Hepatocyte (in vitro differentiated cells): ENCODE measurements around the gene DENND1A. TPM values are rescaled to one million over a fixed set of nuclear protein-coding genes. Genes with fewer than 3 reads are reported as not detected.

Experiments
- DNase-seq: peaks from one replicate; pipeline ENCODE4 v3.0.0-alpha.2; 2016; ENCODE audit warnings: low spot score
- H2AFZ ChIP-seq: fragments of 200-600 bp; sonication (generic); 2 replicates; pipeline ENCODE4 v1.6.0; 2016; ENCODE audit warnings: antibody characterized with exemption, mild to moderate bottlenecking
- H3K27ac ChIP-seq: fragments of 200-600 bp; sonication (generic); 2 replicates; pipeline ENCODE4 v1.5.1; 2016; ENCODE audit warnings: mild to moderate bottlenecking
- H3K27me3 ChIP-seq: fragments of 200-600 bp; sonication (generic); 2 replicates; pipeline ENCODE4 v1.6.1; 2016
- H3K36me3 ChIP-seq: fragments of 200-600 bp; sonication (generic); replicated peaks from 2 replicates; pipeline ENCODE4 v1.5.1; 2016; ENCODE audit warnings: low read depth; ENCODE audit not compliant: insufficient read depth
- H3K4me1 ChIP-seq: fragments of 200-600 bp; sonication (generic); 2 replicates; pipeline ENCODE4 v1.5.1; 2016; ENCODE audit warnings: mild to moderate bottlenecking, moderate library complexity; ENCODE audit not compliant: insufficient read depth
- H3K4me2 ChIP-seq: fragments of 200-600 bp; sonication (generic); 2 replicates; pipeline ENCODE4 v1.6.0; 2016
- H3K4me3 ChIP-seq: fragments of 200-600 bp; sonication (generic); 2 replicates; pipeline ENCODE4 v1.5.1; 2016; ENCODE audit warnings: mild to moderate bottlenecking
- H3K79me2 ChIP-seq: fragments of 200-600 bp; sonication (generic); 2 replicates; pipeline ENCODE4 v1.6.0; 2017; ENCODE audit warnings: mild to moderate bottlenecking
- H3K9me2 ChIP-seq: fragments of 200-600 bp; sonication (generic); replicated peaks from 2 replicates; pipeline ENCODE4 v1.6.0; 2017; ENCODE audit warnings: mild to moderate bottlenecking; ENCODE audit not compliant: insufficient read depth
- H3K9me3 ChIP-seq: fragments of 200-600 bp; sonication (generic); 2 replicates; pipeline ENCODE4 v1.5.1; 2016; ENCODE audit warnings: low read depth, mild to moderate bottlenecking
- H4K20me1 ChIP-seq: fragments of 200-600 bp; sonication (generic); 2 replicates; pipeline ENCODE4 v1.6.0; 2016; ENCODE audit warnings: mild to moderate bottlenecking; ENCODE audit not compliant: insufficient read depth, poor library complexity, severe bottlenecking
- EZH2 ChIP-seq: fragments of 200-600 bp; sonication (generic); IDR thresholded peaks from 2 replicates; pipeline ENCODE4 v1.6.1; 2016; ENCODE audit warnings: antibody characterized with exemption, mild to moderate bottlenecking, borderline replicate concordance
- EZH2phosphoT487 ChIP-seq: fragments of 200-600 bp; sonication (generic); IDR thresholded peaks from one replicate; pipeline ENCODE4 v1.6.1; 2018; ENCODE audit warnings: antibody characterized with exemption, mild to moderate bottlenecking, low read depth, moderate library complexity; ENCODE audit not compliant: unreplicated experiment, severe bottlenecking
- WGBS: methylation state at CpG from one replicate; pipeline ENCODE4 v1.1.6; 2016; ENCODE audit warnings: low lambda C conversion rate; ENCODE audit errors: missing lambda C conversion rate; 5-methylcytosine and 5-hydroxymethylcytosine counted together
- polyA plus RNA-seq: library from polyadenylated mRNA; unstranded; fragments of >200 nt; fragmentation: Nextera tagmentation; extraction: Ambion mirVana; gene quantifications from 2 replicates; pipeline ENCODE4 v1.2.1, GENCODE V29; 2016
- total RNA-seq: library from RNA; depleted of rRNA; stranded (reverse); fragments of >200 nt; gene quantifications from 2 replicates; pipeline ENCODE4 v1.2.3, GENCODE V29; 2014
- TF ChIP-seq, protein P1 (sequence below): fragments of 200-600 bp; sonication (generic); IDR thresholded peaks from 2 replicates; pipeline ENCODE4 v1.5.1; 2016; ENCODE audit warnings: antibody characterized with exemption, mild to moderate bottlenecking; ENCODE audit not compliant: poor library complexity

Gene DENND1A
- total and polyA plus RNA-seq, 2 experiments from 2014 or later, result 24.0 to 28.9 TPM

DNA sequence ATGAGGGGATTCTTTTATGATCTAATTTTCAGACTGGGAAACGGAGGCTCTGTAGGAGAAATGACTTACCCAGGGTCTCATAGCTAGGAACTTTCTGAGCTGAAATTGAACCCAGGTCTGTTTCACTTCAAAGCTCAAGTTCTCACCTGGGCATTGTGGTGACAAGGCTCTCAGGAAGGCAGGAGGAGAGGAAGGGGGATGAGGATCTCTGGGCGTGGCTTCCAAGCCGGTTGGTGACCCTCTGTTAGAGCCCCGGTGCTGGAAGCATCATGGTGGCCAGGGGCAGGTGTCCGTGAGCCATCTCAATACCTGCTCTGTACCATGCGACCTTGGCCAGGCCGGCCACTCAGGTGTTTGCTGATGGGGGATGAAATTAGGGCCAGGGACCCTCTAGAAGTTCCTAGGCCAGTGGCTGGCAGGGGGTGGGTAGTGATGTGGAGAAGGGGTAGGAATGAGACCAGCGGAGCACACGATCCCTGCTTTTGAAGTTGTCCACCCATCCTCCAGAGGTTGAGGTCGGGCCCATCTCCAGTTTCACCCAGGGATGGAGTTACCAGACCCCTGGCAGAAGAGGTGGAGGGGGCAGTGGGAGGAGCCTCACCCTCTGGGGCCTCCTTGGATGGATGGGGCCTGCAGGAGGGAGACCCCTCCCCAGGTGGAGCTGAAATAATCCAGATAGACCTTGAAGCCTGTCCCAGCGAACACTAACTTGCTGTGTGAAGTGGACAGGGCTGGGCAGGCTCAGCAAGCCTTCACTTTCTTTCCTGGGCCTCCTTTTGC lies 568.0 kb downstream of the DENND1A start:
- H3K4me1 ChIP-seq, result peaks cover 40% of the 10 kb centered on the region
- WGBS, result 56% methylated on average over 11 of the region's 11 CpGs
- H3K4me2 ChIP-seq, result no peak overlapping the region
- H3K9me3 ChIP-seq, result no peaks in the 10 kb centered on the region
- H3K79me2 ChIP-seq, result no peaks in the 10 kb centered on the region
- H2AFZ ChIP-seq, result no peak overlapping the region
- H3K36me3 ChIP-seq, result no peaks in the 10 kb centered on the region
- no peaks in the 10 kb centered on the region for H3K27me3 ChIP-seq
- no peak for DNase-seq
- H3K9me2 ChIP-seq, result no peaks in the 10 kb centered on the region
- no peak overlapping the region for H3K4me3 ChIP-seq
- H3K27ac ChIP-seq, result peak overlapping the region; percentile 43
- H4K20me1 ChIP-seq, result no peaks in the 10 kb centered on the region
- TF ChIP-seq EZH2, result no peak
- TF ChIP-seq, protein P1, sequence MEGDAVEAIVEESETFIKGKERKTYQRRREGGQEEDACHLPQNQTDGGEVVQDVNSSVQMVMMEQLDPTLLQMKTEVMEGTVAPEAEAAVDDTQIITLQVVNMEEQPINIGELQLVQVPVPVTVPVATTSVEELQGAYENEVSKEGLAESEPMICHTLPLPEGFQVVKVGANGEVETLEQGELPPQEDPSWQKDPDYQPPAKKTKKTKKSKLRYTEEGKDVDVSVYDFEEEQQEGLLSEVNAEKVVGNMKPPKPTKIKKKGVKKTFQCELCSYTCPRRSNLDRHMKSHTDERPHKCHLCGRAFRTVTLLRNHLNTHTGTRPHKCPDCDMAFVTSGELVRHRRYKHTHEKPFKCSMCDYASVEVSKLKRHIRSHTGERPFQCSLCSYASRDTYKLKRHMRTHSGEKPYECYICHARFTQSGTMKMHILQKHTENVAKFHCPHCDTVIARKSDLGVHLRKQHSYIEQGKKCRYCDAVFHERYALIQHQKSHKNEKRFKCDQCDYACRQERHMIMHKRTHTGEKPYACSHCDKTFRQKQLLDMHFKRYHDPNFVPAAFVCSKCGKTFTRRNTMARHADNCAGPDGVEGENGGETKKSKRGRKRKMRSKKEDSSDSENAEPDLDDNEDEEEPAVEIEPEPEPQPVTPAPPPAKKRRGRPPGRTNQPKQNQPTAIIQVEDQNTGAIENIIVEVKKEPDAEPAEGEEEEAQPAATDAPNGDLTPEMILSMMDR, result no peak
- no peak for TF ChIP-seq EZH2phosphoT487

DNA sequence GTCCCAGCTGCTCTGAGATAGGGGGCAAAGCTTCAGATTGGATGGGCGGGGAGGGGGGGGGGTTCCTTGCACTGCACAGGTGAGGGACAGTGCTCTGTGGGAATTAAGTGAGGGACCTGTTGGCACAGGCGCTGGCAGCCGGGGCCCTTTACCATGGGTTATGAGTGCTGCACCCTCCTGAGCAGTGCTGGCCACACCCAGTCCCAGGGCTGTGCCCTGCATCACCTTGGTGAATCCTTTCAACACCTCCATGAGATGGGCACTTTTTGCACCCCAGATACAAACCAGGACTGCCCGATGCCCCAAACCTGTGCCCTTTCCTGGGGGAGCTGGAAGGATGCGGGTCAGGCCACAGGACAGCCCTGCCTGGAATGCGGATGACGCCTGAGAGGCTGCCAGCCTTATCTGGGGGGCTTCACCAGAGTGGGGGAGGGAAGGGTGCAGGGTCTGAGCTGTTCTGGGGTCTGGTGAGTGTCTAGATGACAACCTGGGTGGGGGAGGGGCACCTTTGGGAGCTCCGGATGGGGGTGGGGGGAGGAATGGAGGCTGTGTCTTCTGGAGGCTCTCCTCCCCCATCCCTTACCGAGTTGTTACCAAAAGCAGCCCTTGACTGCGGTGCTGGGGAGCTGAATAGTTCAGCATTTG lies 568.7 kb downstream of the DENND1A start:
- peak overlapping the region; percentile 83 for H3K27ac ChIP-seq
- H3K4me3 ChIP-seq, result no peak overlapping the region
- H3K79me2 ChIP-seq, result no peaks in the 10 kb centered on the region
- H4K20me1 ChIP-seq, result no peaks in the 10 kb centered on the region
- peaks cover 46% of the 10 kb centered on the region for H3K4me1 ChIP-seq
- H3K9me3 ChIP-seq, result no peaks in the 10 kb centered on the region
- H3K4me2 ChIP-seq, result peak overlapping the region; percentile 60
- no peak for DNase-seq
- no peaks in the 10 kb centered on the region for H3K27me3 ChIP-seq
- H3K9me2 ChIP-seq, result no peaks in the 10 kb centered on the region
- H2AFZ ChIP-seq, result no peak overlapping the region
- no peak for TF ChIP-seq EZH2phosphoT487
- TF ChIP-seq, protein P1, result no peak
- no peak for TF ChIP-seq EZH2
- 40% methylated on average over 9 of the region's 10 CpGs for WGBS
- no peaks in the 10 kb centered on the region for H3K36me3 ChIP-seq

DNA sequence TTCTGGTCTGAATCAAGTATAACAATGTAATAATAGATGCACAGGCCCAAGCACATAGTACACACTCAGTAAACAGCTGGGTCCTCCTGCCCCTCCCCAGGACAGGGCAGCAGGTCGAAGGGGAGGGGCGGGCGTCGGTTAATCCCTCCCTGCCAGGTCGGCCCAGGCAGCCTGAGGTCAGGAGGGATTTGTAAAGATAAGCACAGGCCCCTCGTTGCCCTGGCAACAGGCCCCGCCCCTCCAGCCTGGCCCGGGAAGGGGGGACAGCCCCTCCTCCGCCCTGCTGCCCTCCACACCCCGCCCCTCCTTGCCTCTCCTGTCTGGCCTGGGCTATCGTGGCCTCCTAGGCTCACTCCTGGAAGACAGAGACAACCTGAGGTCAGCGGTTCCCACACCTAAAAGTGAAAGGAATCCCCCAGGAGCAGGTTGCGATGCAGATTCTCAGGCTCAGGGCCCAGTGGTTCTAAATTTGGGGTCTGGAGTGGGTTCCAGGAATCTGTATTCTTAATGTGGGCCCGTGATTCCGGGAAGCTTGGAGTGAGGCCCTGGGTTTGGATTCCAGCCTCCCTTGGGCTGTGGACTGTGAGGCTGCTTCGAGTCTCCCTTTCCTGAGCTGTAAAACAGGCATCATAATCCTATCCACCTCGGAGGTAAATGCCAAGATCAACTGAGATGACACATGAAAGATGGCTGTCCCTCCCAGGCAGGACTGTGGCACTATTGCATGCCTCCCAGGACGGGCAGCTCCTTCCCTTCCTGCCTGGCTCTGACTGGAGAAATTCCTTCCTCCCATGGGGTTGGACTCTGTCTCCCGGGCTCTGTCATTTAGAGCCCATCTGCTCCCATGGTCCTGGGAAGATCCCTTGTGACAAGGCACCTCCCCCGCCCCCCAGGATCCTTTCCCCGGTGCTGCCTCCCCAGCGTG lies 569.5 kb downstream of the DENND1A start:
- TF ChIP-seq EZH2 (no peak), EZH2phosphoT487 (no peak)
- TF ChIP-seq, protein P1, result no peak
- H3K4me2 ChIP-seq, result peak overlapping the region; percentile 60
- no peaks in the 10 kb centered on the region for H3K9me3 ChIP-seq
- peak overlapping the region; percentile 83 for H3K27ac ChIP-seq
- peaks cover 46% of the 10 kb centered on the region for H3K4me1 ChIP-seq
- no peaks in the 10 kb centered on the region for H3K36me3 ChIP-seq
- H2AFZ ChIP-seq, result peak overlapping the region; percentile 9
- peak; percentile 92 for DNase-seq
- no peaks in the 10 kb centered on the region for H3K79me2 ChIP-seq
- 20% methylated on average over 17 of the region's 22 CpGs for WGBS
- no peaks in the 10 kb centered on the region for H3K27me3 ChIP-seq
- H3K9me2 ChIP-seq, result no peaks in the 10 kb centered on the region
- no peak overlapping the region for H3K4me3 ChIP-seq
- no peaks in the 10 kb centered on the region for H4K20me1 ChIP-seq
